Pons (tissue), 1 donor: ENCODE measurements around the gene KCNJ14.
"Not testable (repeated sequence)": the region's sequence is repeated elsewhere in the genome, so short reads cannot be mapped to it uniquely, and the experiment has no call there.

Experiments
- DNase-seq: peaks from one replicate; pipeline ENCODE4 v3.0.0-alpha.2; 2016; ENCODE audit warnings: low spot score

KCNJ14 gene

GRCh38 chr19:48471836-48472235, 16.5 kb downstream of the KCNJ14 start:
- DNase-seq = no peak

- no peak for DNase-seq
These were observed 18.0 kb downstream of the KCNJ14 start for GRCh38 chr19:48473161-48473966.

- no peak for DNase-seq
These were observed 18.8 kb downstream of the KCNJ14 start for GRCh38 chr19:48474084-48474592.

GRCh38 chr19:48475369-48476068, 20.1 kb downstream of the KCNJ14 start:
- no peak for DNase-seq

GRCh38 chr19:48476176-48476575, 20.8 kb downstream of the KCNJ14 start:
- no peak for DNase-seq

GRCh38 chr19:48477067-48477685, 21.8 kb downstream of the KCNJ14 start:
- DNase-seq = no peak

GRCh38 chr19:48477698-48478338, 22.4 kb downstream of the KCNJ14 start:
- DNase-seq = no peak

- no peak for DNase-seq
These were observed 23.2 kb downstream of the KCNJ14 start for GRCh38 chr19:48478339-48479256.

GRCh38 chr19:48479686-48480085, 24.3 kb downstream of the KCNJ14 start:
- DNase-seq = no peak

GRCh38 chr19:48480183-48480557, 24.8 kb downstream of the KCNJ14 start:
- DNase-seq = no peak

- DNase-seq = peak; percentile 31
These were observed 25.5 kb downstream of the KCNJ14 start for GRCh38 chr19:48480558-48481500.

GRCh38 chr19:48481846-48482639, 26.7 kb downstream of the KCNJ14 start:
- no peak for DNase-seq

- DNase-seq = no peak
These were observed 27.9 kb downstream of the KCNJ14 start for GRCh38 chr19:48483301-48483700.

GRCh38 chr19:48484247-48484893, 29.0 kb downstream of the KCNJ14 start:
- no peak for DNase-seq

- DNase-seq = no peak
These were observed 29.7 kb downstream of the KCNJ14 start for GRCh38 chr19:48484931-48485612.

GRCh38 chr19:48486706-48487105, 31.3 kb downstream of the KCNJ14 start:
- not testable (repeated sequence) for DNase-seq

- no peak for DNase-seq
These were observed 32.2 kb downstream of the KCNJ14 start for GRCh38 chr19:48487544-48487943.

- DNase-seq = no peak
These were observed 32.6 kb downstream of the KCNJ14 start for GRCh38 chr19:48487948-48488347.
